GM23248 (cell line): ENCODE measurements around the gene HYI. TPM values are rescaled to one million over a fixed set of nuclear protein-coding genes. Genes with fewer than 3 reads are reported as not detected.

Experiments used
- DNase-seq: peaks from one replicate; pipeline ENCODE4 v3.0.0-alpha.2; 2015
- H2AFZ ChIP-seq: fragments of 200-600 bp; sonication (generic); 2 replicates; pipeline ENCODE4 v1.6.1; 2016; ENCODE audit warnings: antibody characterized with exemption
- H3F3A ChIP-seq: fragments of 200-600 bp; sonication (generic); 2 replicates; pipeline ENCODE4 v1.6.1; 2016; ENCODE audit warnings: mild to moderate bottlenecking, antibody characterized with exemption, mixed run types; ENCODE audit not compliant: insufficient read depth
- H3K27ac ChIP-seq: fragments of 200-600 bp; sonication (generic); 2 replicates; pipeline ENCODE4 v1.5.1; 2016; ENCODE audit warnings: mild to moderate bottlenecking
- H3K27me3 ChIP-seq: fragments of 200-600 bp; sonication (generic); replicated peaks from 2 replicates; pipeline ENCODE4 v1.6.1; 2016; ENCODE audit warnings: mild to moderate bottlenecking; ENCODE audit not compliant: insufficient read depth
- H3K36me3 ChIP-seq: fragments of 200-600 bp; sonication (generic); 2 replicates; pipeline ENCODE4 v1.6.1; 2016; ENCODE audit warnings: low read depth, mild to moderate bottlenecking
- H3K4me1 ChIP-seq: fragments of 200-600 bp; sonication (generic); 2 replicates; pipeline ENCODE4 v1.6.1; 2016; ENCODE audit warnings: mild to moderate bottlenecking; ENCODE audit not compliant: insufficient read depth
- H3K4me2 ChIP-seq: fragments of 200-600 bp; sonication (generic); one replicate; pipeline ENCODE4 v1.6.1; 2016; ENCODE audit warnings: mild to moderate bottlenecking; ENCODE audit not compliant: unreplicated experiment
- H3K4me3 ChIP-seq: fragments of 200-600 bp; sonication (generic); 2 replicates; pipeline ENCODE4 v1.5.1; 2016; ENCODE audit warnings: mild to moderate bottlenecking
- H3K79me2 ChIP-seq: fragments of 200-600 bp; sonication (generic); 2 replicates; pipeline ENCODE4 v1.6.1; 2016; ENCODE audit warnings: mild to moderate bottlenecking; ENCODE audit not compliant: insufficient read depth
- H3K9ac ChIP-seq: fragments of 200-600 bp; sonication (generic); 2 replicates; pipeline ENCODE4 v1.6.1; 2016; ENCODE audit warnings: mild to moderate bottlenecking
- H3K9me2 ChIP-seq: fragments of 200-600 bp; sonication (generic); 2 replicates; pipeline ENCODE4 v1.6.1; 2016; ENCODE audit warnings: mixed run types, mild to moderate bottlenecking, moderate library complexity; ENCODE audit not compliant: insufficient read depth
- H3K9me3 ChIP-seq: fragments of 200-600 bp; sonication (generic); one replicate; pipeline ENCODE4 v1.6.1; 2017; ENCODE audit warnings: low read depth
- H4K20me1 ChIP-seq: fragments of 200-600 bp; sonication (generic); 2 replicates; pipeline ENCODE4 v1.6.0; 2016; ENCODE audit not compliant: insufficient read depth
- EZH2 ChIP-seq: fragments of 200-600 bp; sonication (generic); IDR thresholded peaks from 2 replicates; pipeline ENCODE4 v1.6.1; 2018; ENCODE audit warnings: antibody characterized with exemption, mild to moderate bottlenecking; ENCODE audit not compliant: insufficient read depth, poor library complexity, severe bottlenecking
- EZH2phosphoT487 ChIP-seq: fragments of 200-600 bp; sonication (generic); IDR thresholded peaks from 2 replicates; pipeline ENCODE4 v1.6.1; 2018; ENCODE audit warnings: antibody characterized with exemption, moderate library complexity, mild to moderate bottlenecking, low read depth; ENCODE audit not compliant: insufficient read depth
- WGBS, 2 experiments: methylation state at CpG; one replicate each; pipeline ENCODE4 v1.1.6; 2015 to 2017; ENCODE audit warnings: low lambda C conversion rate in 2 of 2, low coverage in 1 of 2; ENCODE audit errors: missing lambda C conversion rate in 2 of 2; 5-methylcytosine and 5-hydroxymethylcytosine counted together
- in situ Hi-C: fragments of 300-500 bp; cut with MboI; formaldehyde crosslinking; loops from 2 replicates; pipeline ENCODE4 v1.15.0; 2020
- polyA plus RNA-seq: library from polyadenylated mRNA; unstranded; fragments of >200 nt; fragmentation: Nextera tagmentation; extraction: Ambion mirVana; gene quantifications from 2 replicates; pipeline ENCODE4 v1.2.1, GENCODE V29; 2016
- total RNA-seq: library from RNA; depleted of rRNA; stranded (reverse); fragments of >200 nt; shearing (Covaris generic); gene quantifications from 2 replicates; pipeline ENCODE4 v1.2.3, GENCODE V29; 2014

HYI gene
- total and polyA plus RNA-seq, 2 experiments from 2014 or later: 21.0 to 28.5 TPM

- Histone ChIP-seq H3K9me3 (no peaks in the 10 kb centered on the region), H3K79me2 (no peaks in the 10 kb centered on the region), H3K4me3 (peak overlapping the region; percentile 74), H3F3A (peaks cover 24% of the 10 kb centered on the region), H3K9me2 (no peaks in the 10 kb centered on the region), H3K27me3 (no peaks in the 10 kb centered on the region), H2AFZ (no peak overlapping the region), H3K9ac (peak overlapping the region; percentile 77), H3K27ac (peak overlapping the region; percentile 63), H3K4me2 (peak overlapping the region; percentile 31), H3K4me1 (peaks cover 4% of the 10 kb centered on the region; the same call in 1 of the 2 replicates), H3K36me3 (no peaks in the 10 kb centered on the region), H4K20me1 (no peaks in the 10 kb centered on the region)
- no peak for TF ChIP-seq EZH2phosphoT487
- no peak for TF ChIP-seq EZH2
- in situ Hi-C loops: no loop called here
- DNase-seq: peak; percentile 64
- 4 to 6% methylated on average over 6 to 10 of the region's 10 CpGs for WGBS, 2 experiments
Measured at GRCh38 chr1:43452789-43453441, 816 bp downstream of the HYI start.

- no peak overlapping the region for H3K4me3 ChIP-seq
- in situ Hi-C loops: no loop called here
- H3F3A ChIP-seq: peaks cover 24% of the 10 kb centered on the region
- no peaks in the 10 kb centered on the region for H3K9me2 ChIP-seq
- H3K4me1 ChIP-seq: peaks cover 4% of the 10 kb centered on the region; the same call in 1 of the 2 replicates
- 94 to 95% methylated on average over 22 of the region's 22 CpGs for WGBS, 2 experiments
- no peaks in the 10 kb centered on the region for H3K79me2 ChIP-seq
- H3K27ac ChIP-seq: no peak overlapping the region
- TF ChIP-seq EZH2 (no peak), EZH2phosphoT487 (no peak)
- no peaks in the 10 kb centered on the region for H3K27me3 ChIP-seq
- H4K20me1 ChIP-seq: no peaks in the 10 kb centered on the region
- H3K9me3 ChIP-seq: no peaks in the 10 kb centered on the region
- H3K36me3 ChIP-seq: no peaks in the 10 kb centered on the region
- no peak overlapping the region for H2AFZ ChIP-seq
- no peak for DNase-seq
- H3K4me2 ChIP-seq: no peak overlapping the region
- H3K9ac ChIP-seq: no peak overlapping the region
Measured at GRCh38 chr1:43451701-43452532, 1.8 kb downstream of the HYI start.

- no peaks in the 10 kb centered on the region for H4K20me1 ChIP-seq
- no peaks in the 10 kb centered on the region for H3K9me2 ChIP-seq
- no peaks in the 10 kb centered on the region for H3K9me3 ChIP-seq
- DNase-seq: no peak
- in situ Hi-C loops: no loop called here
- H2AFZ ChIP-seq: no peak overlapping the region
- no peak overlapping the region for H3K9ac ChIP-seq
- TF ChIP-seq EZH2phosphoT487 (no peak), EZH2 (no peak)
- no peaks in the 10 kb centered on the region for H3K27me3 ChIP-seq
- no peak overlapping the region for H3K4me3 ChIP-seq
- H3K79me2 ChIP-seq: no peaks in the 10 kb centered on the region
- no peak overlapping the region for H3K4me2 ChIP-seq
- no peak overlapping the region for H3K27ac ChIP-seq
- H3F3A ChIP-seq: peaks cover 24% of the 10 kb centered on the region
- WGBS, 2 experiments: 71 to 72% methylated on average over 12 of the region's 12 CpGs
- no peaks in the 10 kb centered on the region for H3K36me3 ChIP-seq
- peaks cover 4% of the 10 kb centered on the region; the same call in 1 of the 2 replicates for H3K4me1 ChIP-seq
Measured at GRCh38 chr1:43451157-43451591, 2.6 kb downstream of the HYI start.

- H3K9me3 ChIP-seq: no peaks in the 10 kb centered on the region
- no peaks in the 10 kb centered on the region for H3K27me3 ChIP-seq
- no peak overlapping the region for H3K4me2 ChIP-seq
- TF ChIP-seq EZH2: no peak
- TF ChIP-seq EZH2phosphoT487: no peak
- H3K36me3 ChIP-seq: 0 out of 2 replicates have a peak, but pooled peaks cover 3% of the 10 kb centered on the region
- no peaks in the 10 kb centered on the region for H3K9me2 ChIP-seq
- no peaks in the 10 kb centered on the region for H3K79me2 ChIP-seq
- peaks cover 4% of the 10 kb centered on the region; the same call in 1 of the 2 replicates for H3K4me1 ChIP-seq
- 93% methylated on average over 10 of the region's 10 CpGs for WGBS, 2 experiments
- H2AFZ ChIP-seq: no peak overlapping the region
- H4K20me1 ChIP-seq: no peaks in the 10 kb centered on the region
- in situ Hi-C loops: no loop called here
- no peak overlapping the region for H3K4me3 ChIP-seq
- peaks cover 24% of the 10 kb centered on the region for H3F3A ChIP-seq
- H3K27ac ChIP-seq: no peak overlapping the region
- no peak for DNase-seq
- H3K9ac ChIP-seq: no peak overlapping the region
Measured at GRCh38 chr1:43450251-43450941, 3.3 kb downstream of the HYI start.
